GM19467 (cell line): Measurements from ENCODE around the gene APOB.

ENCODE experiments used
- ATAC-seq: cut with Tn5 transposase; IDR thresholded peaks from one replicate; pipeline ENCODE4 v1.9.1; 2021; ENCODE audit warnings: mild to moderate bottlenecking, moderate library complexity; ENCODE audit not compliant: unreplicated experiment

The APOB gene

DNA sequence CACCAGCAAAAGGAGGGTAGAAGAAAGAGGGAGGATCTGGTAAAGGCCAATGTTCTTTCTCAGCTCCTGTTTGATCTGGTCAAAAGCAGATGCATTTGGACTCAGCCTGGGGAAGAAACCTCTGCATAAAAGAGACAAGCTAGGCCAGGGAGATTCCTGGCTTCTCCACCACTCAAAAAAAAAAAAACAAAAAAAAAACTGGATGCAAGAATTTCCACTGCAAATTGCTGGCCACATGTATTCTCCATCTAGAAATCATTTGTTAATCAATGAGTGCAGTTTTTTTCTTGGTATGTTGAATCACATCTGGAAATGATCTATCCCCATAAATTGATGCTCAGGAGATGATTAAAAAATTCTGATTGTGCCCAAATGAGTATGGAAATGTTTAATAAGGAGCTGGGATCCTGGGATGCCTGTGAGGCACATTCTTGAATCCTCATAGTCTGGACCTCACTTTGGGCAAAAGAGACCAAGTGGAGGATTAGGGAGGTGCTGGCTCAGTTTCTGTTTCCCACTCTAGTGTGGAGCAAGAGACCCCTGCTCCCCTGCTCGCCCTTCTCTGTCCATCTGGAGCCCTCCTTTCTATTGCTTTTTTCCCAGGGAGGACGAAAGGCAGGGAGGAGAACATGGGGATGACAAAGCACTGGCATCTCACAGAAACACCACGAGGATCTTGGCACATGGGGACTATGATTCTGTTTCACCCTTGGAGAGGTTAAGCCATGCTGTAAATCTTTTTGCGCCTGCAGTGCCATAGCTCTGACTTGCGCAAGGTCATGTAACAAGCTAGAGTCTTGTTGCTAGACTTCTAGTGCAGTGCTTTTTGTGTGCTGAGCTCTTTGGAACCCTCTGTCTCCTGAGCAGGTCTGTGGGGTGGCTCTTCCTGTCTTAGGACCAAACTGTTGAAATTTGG, 57.6 kb downstream of the APOB start:
- no peak for ATAC-seq

DNA sequence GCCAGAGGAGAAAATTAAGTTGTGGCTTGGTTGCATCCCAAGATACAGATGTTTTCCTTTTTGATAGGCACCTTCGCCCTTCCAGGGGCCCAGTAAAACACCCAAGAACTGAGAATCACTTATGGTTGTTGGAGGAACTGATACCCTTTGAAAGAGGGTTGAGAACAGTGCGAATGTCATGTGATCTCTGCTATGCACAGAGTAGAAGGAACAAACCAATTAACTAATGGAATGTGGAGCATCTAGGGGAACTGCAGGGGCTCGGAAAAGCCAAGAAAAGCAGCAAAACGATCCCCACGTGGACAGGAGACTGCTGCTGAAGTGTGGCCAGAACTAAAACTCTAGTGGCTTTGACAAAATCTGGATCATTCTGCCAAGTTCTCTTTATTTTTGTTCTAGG, 58.8 kb downstream of the APOB start:
- ATAC-seq = no peak

DNA sequence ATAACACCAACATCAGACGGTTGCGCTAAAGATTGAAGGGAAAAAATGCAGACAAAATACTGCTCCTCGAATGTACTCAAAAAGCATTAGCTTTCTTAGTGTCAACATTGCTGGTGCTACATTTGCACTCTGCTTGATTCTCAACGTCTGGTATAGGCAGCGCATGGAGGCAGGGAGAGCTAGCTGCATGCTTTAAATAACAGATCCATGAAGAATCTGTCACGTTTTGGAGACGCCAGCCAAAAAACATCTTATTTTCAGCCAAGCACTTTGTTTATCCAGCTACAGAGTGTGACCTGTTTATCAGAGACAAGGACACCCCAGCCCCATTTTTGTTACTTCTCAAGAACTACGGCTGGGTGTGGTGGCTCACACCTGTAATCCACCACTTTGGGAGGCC, 59.5 kb downstream of the APOB start:
- no peak for ATAC-seq

DNA sequence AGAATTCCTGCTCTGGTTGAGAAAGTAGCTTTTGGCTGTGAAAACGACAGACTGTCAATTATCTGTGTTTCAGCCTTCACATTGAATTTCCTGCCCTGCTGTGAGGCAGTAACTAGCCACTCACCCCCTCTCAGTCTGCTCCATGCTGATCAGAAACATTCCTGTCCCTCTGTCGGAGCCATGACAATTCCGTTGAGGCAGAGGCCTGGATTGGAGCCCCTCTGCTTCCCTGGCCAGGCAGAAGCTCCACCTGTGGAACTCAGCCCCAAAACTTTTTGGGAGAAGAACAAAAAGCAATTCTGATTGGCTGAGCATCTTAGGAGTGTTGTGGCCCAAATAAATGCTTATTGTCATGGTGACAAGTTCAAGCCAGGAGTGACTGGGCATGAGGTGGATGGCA, 60.0 kb downstream of the APOB start:
- ATAC-seq = no peak

GRCh38 chr2:20982861-20983260, 61.0 kb downstream of the APOB start:
- ATAC-seq = no peak

DNA sequence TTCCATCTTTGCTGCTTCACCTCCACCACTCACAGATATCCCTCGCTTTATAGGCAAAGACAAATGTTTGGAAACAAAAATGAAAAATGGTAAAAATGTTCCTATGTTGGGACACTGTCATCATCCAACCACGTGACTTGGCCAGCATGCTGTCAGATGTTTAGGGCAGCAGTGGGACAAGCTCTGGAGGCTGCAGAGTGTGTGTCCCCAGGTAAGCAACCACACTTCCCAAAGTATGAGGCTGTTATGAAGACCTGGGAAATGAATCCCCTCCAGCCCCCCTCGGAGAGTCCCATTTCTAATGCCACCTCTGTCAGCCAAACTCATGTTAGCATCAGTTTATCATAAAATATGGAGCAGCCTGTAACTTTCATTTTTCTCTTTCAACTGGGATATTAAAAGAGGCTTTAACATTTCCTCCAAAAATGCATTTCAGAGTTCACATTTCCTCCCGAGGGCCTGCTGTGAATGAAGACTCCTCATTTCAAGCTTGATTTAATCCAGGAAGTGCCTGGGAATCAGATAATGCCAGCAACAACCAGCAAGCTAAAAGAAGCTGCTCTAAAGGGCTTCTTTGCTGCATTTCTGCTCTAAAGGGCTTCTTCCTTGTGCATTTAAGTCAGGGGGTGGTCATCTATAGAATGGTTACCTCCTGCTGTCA, 66.2 kb downstream of the APOB start:
- no peak for ATAC-seq

DNA sequence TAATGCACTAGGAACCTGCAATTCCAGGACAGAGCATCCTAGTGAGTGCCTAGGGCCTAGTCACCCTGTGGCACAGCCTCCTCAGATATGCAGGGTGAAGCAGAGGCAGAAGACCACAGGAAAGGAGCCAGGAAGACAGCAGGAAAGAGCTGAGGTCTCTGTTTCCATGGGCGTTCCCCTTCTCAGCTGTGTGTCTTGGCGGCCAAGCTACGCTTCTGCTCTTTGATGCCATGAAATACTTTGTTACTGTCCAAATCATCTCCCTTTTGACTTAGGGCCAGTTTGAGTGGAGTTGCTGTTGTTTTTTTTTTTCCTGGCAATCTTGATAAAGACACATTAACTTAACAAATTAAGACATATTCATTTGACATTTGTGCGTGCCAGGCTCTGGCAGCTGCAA, 67.3 kb downstream of the APOB start:
- ATAC-seq = no peak

DNA sequence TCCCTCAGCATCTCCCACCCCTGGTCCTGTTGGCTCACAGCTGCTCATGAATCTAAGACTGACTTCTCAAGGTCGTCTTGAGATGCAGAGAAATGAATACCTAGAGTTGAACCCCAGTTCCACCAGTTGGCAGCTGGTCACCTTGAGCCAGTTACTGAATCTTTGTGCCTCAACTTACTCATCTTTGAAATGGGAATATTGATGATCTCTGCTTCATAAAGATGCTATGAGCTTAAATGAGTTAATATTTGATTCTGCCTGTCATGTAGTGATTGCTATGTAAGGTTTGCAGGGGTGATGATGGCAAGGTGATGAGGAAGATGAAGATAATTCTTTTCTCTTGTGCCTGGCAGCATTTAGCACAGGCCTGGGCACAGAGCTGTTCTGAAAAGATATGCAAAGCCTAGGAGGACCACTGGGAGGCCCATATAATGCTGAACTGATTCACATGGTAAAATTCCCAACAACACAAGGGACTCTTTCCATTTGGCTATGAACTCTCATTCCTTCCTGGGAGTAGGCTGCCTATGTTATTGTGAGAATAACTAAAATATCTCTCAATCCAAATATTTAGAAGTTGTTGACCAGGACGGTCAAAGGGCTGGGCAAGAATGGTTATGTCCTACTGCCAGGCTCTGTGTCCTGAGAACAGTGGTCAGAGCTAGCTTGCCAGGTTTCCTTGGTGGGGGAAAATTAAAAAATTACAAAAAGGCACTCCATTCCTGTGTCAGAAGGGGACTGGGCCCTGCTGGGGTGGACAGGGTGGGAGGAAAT, 70.9 kb downstream of the APOB start:
- no peak for ATAC-seq

GRCh38 chr2:20972110-20972509, 71.8 kb downstream of the APOB start:
- ATAC-seq = no peak

DNA sequence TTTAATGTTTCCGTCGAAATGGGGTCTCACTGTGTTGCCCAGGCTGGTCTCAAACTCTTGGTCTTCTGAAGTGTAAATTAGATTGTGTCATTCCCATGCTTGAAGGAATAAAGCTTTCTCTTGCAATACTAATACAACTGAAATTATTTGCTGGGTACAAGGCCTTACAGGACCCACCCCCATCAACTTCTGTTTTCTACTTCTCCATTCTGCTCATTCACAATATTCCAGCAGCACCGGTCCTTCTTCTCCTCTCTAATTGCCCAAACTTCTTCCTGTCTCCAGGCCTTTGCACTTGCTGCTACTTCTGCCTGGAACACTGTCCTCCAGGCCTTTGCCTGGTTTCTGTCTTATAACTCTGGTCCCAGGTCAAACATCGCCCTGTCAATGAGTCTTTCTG, 73.8 kb downstream of the APOB start:
- ATAC-seq = no peak

- ATAC-seq = no peak
These were observed 77.7 kb downstream of the APOB start for GRCh38 chr2:20966061-20966595.

DNA sequence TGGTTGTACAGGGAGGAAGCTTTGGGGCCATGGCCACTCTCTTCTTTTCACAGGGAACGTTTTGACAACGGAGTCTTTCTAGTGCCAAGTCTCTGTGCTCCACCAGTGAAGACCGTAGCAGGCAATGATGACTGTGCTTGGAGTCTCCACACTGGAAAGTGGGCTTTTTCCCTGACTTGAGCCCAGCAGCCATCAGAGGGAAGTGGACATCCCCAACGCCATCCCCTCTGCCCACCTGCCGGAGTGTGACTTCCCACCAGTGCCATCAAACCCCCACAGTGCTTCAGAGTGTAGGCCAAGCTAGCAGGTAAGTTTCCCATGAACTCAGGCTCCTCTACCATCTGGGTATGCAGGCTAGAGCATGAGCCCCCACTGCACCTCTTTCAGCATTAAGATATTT, 78.7 kb downstream of the APOB start:
- no peak for ATAC-seq

- no peak for ATAC-seq
These were observed 80.0 kb downstream of the APOB start for GRCh38 chr2:20963867-20964266.

DNA sequence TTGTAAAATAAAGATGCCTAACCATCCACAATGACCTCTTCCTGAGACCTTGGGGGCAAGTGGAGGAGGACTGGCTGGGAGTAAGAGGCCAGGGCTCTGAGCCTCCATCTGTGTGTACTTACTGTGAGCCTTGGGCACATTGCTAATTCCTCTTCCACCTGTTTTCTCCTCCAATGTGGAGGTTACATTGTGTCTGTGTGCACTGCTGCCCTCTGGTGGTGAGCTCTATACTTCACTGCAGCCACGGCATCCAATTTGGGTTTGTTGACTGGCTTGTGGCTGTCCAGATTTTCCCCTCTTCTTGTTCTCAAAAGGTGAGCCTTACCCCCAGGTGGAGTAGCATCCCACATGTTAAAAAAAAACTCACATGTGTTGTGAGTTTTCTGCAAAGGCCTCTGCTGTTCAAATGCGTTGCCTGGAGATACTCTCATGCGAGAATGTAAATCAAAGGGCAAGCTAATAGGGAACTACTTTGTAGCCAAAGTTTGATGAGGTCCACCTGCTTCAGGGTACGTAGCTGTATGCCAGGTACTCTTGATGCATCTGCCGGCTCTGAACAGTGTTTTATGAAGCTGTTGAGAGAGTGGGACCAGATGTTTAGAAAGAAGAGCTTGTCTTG, 80.8 kb downstream of the APOB start:
- no peak for ATAC-seq

GRCh38 chr2:20961858-20962257, 82.0 kb downstream of the APOB start:
- ATAC-seq = no peak

DNA sequence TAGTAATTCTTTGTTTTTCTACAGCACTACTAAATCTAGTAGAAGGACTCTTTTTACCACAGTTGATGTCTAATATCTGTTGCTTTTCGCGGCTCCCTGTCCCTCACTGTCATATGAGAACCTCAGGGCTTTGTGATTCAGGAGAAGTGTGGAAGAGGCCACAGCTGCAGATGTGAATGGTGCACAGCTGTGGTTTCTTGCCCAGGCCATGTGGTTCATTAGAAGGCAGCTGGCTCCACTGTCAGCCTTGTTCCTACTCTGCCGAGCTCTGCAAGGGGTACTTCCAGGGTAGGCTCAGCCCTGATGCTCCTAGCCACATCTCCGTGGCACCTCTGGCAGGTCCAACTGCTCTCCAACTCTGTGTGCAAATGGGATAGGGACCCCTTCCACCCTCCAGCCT, 83.9 kb downstream of the APOB start:
- ATAC-seq = no peak

GRCh38 chr2:20959252-20959651, 84.6 kb downstream of the APOB start:
- ATAC-seq = no peak

- ATAC-seq = no peak
These were observed 85.9 kb downstream of the APOB start for GRCh38 chr2:20957788-20958525.

- no peak for ATAC-seq
These were observed 88.4 kb downstream of the APOB start for GRCh38 chr2:20955277-20956026.
